Naive thymus-derived CD8-positive, alpha-beta T cell (primary cell): Measurements from ENCODE around the gene YWHAQ. TPM values are rescaled to one million over a fixed set of nuclear protein-coding genes. Genes with fewer than 3 reads are reported as not detected.
A peak's percentile ranks its signal among the peaks of the same experiment; 100 is the strongest.

Source experiments
- ATAC-seq, 2 donors: fragments of 150-1000 bp; cut with Tn5 transposase in 1 of 2; sonication (Bioruptor Pico), chemical (Tn5 transposase) in 1 of 2; 1 replicate in 1 of 2; 2 replicates in 1 of 2; pipeline ENCODE4 v1.10.0; 2021; ENCODE audit warnings: mild to moderate bottlenecking in 2 of 2, moderate library complexity in 2 of 2
- POLR2A ChIA-PET: fragments of 350-600 bp; sonication (Branson Sonifier 250); formaldehyde crosslinking; loops from one replicate; lab custom pipeline; 2021; ENCODE audit warnings: antibody characterized with exemption; lab: Charles Lee
- DNase-seq, 10 donors: peaks; one replicate each; pipeline versions ENCODE4 v3.0.0 to v3.0.0-alpha.2; 2020 to 2022
- H3K27ac Mint-ChIP-seq, 10 donors: one replicate each; pipeline ENCODE4 v1.8.0; 2020 to 2022; ENCODE audit warnings: mild to moderate bottlenecking in 10 of 10, mixed read lengths in 10 of 10, moderate library complexity in 4 of 10, inconsistent platforms in 1 of 10
- H3K27me3 Mint-ChIP-seq, 5 donors: one replicate each; pipeline ENCODE4 v1.8.0; 2021 to 2022; ENCODE audit warnings: mixed read lengths in 5 of 5
- H3K36me3 Mint-ChIP-seq, 3 donors: one replicate each; pipeline ENCODE4 v1.8.0; 2020 to 2022; ENCODE audit warnings: mixed read lengths in 3 of 3, mild to moderate bottlenecking in 2 of 3, inconsistent platforms in 1 of 3
- H3K4me1 Mint-ChIP-seq, 4 donors: one replicate each; pipeline ENCODE4 v1.8.0; 2021 to 2022; ENCODE audit warnings: mixed read lengths in 4 of 4
- H3K4me3 Mint-ChIP-seq, 10 donors: one replicate each; pipeline ENCODE4 v1.8.0; 2020 to 2022; ENCODE audit warnings: mild to moderate bottlenecking in 10 of 10, mixed read lengths in 10 of 10, moderate library complexity in 6 of 10, inconsistent platforms in 1 of 10
- H3K9me3 Mint-ChIP-seq, 9 donors: one replicate each; pipeline ENCODE4 v1.8.0; 2020 to 2022; ENCODE audit warnings: mixed read lengths in 9 of 9, mild to moderate bottlenecking in 3 of 9, inconsistent platforms in 1 of 9, moderate library complexity in 1 of 9
- polyA plus RNA-seq, 3 donors: library from polyadenylated mRNA; unstranded; fragments of 300-500 nt; fragmentation: Illumina TruSeq; gene quantifications; one replicate each; pipeline ENCODE4 v1.2.3, GENCODE V29; 2021
- total RNA-seq, 8 experiments: library from RNA in 2 of 8; stranded (reverse) in 2 of 8; gene quantifications; one replicate each; pipeline ENCODE4 v1.2.3 and lab custom pipeline; 2021 to 2026

The YWHAQ gene
- total and polyA plus RNA-seq, 5 experiments from 2014 or later = 99.2 to 348 (median 195) TPM

DNA sequence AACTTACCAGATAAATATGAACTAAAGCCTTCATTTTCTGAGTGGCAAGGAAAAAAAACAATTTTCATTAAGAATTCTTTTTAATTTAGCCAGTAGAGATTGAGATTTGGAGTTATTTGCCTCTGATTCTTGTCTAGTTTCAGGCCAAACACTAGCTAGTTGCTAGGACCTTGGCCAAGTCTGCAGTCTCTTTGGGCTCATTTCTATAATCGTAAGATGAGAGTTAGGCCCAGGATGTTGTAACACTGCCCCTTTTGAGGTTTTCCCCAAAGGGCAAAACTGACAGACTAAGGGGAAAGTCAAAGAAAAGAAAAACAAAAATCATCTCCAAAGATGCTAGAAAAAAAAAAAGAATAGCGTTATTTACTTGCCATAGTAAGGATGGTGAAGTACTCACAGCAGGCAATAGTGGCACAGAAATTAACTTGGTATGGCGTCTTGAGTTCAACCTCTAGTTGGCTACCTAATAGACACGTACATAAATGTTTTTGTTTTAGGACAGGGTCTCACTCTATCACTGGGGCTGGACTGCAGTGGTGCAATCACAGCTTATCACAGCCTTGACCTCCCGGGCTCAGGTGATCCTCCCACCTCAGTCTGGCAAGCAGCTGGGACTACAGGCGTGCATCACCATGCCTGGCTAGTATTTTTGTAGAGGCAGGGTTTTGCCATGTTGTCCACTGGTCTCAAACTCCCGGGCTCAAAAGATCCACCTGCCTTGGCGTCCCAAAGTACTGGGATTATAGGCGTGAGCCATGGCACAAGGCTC is 52.1 kb downstream of the YWHAQ start:
- peaks cover 0 to 12% (median 5%) of the 10 kb centered on the region in 3 donors for H3K36me3 Mint-ChIP-seq
- POLR2A ChIA-PET = interaction anchor here (0.6 to 0.9 kb wide), 2 partner anchors 17 to 23 kb away, joined by 4 read pairs; partner anchors contain the start of gene ADAM17
- peak overlapping the region in 2 of 10 donors; percentile 41 to 67 for H3K27ac Mint-ChIP-seq

GRCh38 chr2:9574331-9574730 is 56.5 kb downstream of the YWHAQ start:
- Mint-ChIP-seq H3K4me1 (no peaks in the 10 kb centered on the region), H3K27me3 (no peaks in the 10 kb centered on the region), H3K36me3 (no peaks in the 10 kb centered on the region), H3K9me3 (no peaks in the 10 kb centered on the region), H3K27ac (no peak overlapping the region), H3K4me3 (no peak overlapping the region)
- POLR2A ChIA-PET = no interaction called here
- no peak for DNase-seq
- no peak for ATAC-seq

More for the DNA sequence above, 52.1 kb downstream of the YWHAQ start:
- no peak for DNase-seq
- no peaks in the 10 kb centered on the region for H3K27me3 Mint-ChIP-seq
- no peaks in the 10 kb centered on the region for H3K4me1 Mint-ChIP-seq
- ATAC-seq = peak in 1 of 2 donors; percentile 7
- no peaks in the 10 kb centered on the region for H3K9me3 Mint-ChIP-seq
- H3K4me3 Mint-ChIP-seq = no peak overlapping the region

- Mint-ChIP-seq H3K9me3 (no peaks in the 10 kb centered on the region), H3K27ac (no peak overlapping the region), H3K4me3 (no peak overlapping the region), H3K27me3 (no peaks in the 10 kb centered on the region), H3K4me1 (no peaks in the 10 kb centered on the region), H3K36me3 (no peaks in the 10 kb centered on the region)
- POLR2A ChIA-PET = no interaction called here
- DNase-seq = no peak
- ATAC-seq = no peak
Observed at GRCh38 chr2:9573840-9574239, 57.0 kb downstream of the YWHAQ start.

DNA sequence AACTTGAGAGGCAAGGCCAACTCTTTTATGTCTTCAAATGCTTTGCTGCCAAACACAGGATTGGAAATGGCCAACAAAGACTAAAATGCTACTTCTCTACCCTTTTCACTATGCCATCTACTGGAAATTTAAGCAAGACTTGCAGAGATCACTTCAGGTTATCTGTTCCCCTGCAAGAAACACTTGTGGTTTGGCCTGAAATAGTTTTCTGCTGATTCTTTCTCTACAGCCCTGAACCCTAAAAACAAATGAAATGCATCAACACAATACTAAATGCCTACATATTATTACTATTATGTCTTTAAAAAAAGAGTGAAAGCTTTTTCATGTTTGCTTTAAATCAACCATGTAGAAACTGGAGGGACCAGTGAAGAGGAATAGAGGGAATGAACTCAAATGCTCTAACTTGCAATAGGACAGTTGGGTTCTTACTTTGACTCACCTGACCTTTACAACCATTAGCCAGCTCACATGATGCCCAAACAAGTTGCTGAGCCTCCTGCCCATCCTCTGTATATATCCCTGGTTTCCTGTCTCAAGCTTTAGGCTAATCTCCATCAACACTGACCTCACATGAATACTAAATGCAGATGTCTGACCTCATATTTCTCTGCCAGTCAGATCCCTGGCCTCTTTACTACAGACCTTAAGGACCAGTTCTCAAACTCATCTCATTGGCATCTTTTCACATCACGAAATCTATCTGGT is 57.6 kb downstream of the YWHAQ start:
- no peaks in the 10 kb centered on the region for H3K36me3 Mint-ChIP-seq

GRCh38 chr2:9570182-9571060 is 60.4 kb downstream of the YWHAQ start:
- POLR2A ChIA-PET = no interaction called here

More for the DNA sequence above, 57.6 kb downstream of the YWHAQ start:
- POLR2A ChIA-PET = no interaction called here
- DNase-seq (no peak), ATAC-seq (no peak)
- no peak overlapping the region for H3K27ac Mint-ChIP-seq
- H3K4me1 Mint-ChIP-seq = no peaks in the 10 kb centered on the region
- no peak overlapping the region for H3K4me3 Mint-ChIP-seq
- no peaks in the 10 kb centered on the region for H3K9me3 Mint-ChIP-seq
- no peaks in the 10 kb centered on the region for H3K27me3 Mint-ChIP-seq

DNA sequence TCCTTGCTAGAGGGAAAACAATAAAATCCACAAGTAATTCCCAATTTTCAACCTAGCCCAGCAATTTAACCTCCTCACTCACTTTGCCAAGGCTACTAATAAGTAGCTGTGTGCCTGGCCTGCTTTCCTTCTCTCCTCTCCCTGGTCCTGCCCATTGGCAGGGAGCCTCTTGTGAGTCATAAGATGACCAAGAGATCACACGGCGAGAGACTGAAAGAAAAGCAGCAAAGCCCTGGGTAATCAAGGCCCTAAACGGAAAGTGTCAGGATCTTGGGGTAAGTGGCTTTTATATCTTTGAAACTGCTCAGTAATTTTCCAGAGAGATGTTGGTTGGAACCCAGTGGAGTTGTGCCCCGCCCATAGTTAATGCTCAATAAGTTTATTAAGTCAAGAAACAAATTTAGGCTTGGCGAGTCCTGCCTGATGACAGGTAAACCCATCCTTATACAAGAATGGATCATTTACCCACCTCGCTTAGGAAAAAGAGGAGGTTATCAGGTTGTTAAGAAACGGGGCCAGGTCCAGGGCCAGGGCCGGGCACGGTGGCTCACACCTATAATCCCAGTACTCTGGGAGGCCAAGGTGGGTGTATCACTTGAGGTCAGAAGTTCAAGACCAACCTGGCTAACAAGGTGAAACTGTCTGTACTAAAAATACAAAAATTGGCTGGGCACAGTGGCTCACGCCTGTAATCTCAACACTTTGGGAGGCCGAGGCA is 65.2 kb downstream of the YWHAQ start:
- Mint-ChIP-seq H3K27me3 (no peaks in the 10 kb centered on the region), H3K27ac (no peak overlapping the region), H3K4me3 (no peak overlapping the region), H3K4me1 (no peaks in the 10 kb centered on the region), H3K9me3 (peaks cover 0 to 1% (median 0%) of the 10 kb centered on the region in 9 donors), H3K36me3 (no peaks in the 10 kb centered on the region)
- DNase-seq (no peak), ATAC-seq (no peak)
- POLR2A ChIA-PET = interaction anchor here (0.6 to 1.7 kb wide), 2 partner anchors 9 to 503 kb away, joined by 3 to 4 read pairs; no protein-coding TSS in a partner anchor

More at GRCh38 chr2:9570182-9571060, 60.4 kb downstream of the YWHAQ start:
- ATAC-seq (no peak), DNase-seq (no peak)
- Mint-ChIP-seq H3K9me3 (no peaks in the 10 kb centered on the region), H3K27ac (no peak overlapping the region), H3K36me3 (no peaks in the 10 kb centered on the region), H3K4me1 (no peaks in the 10 kb centered on the region), H3K4me3 (no peak overlapping the region), H3K27me3 (no peaks in the 10 kb centered on the region)

DNA sequence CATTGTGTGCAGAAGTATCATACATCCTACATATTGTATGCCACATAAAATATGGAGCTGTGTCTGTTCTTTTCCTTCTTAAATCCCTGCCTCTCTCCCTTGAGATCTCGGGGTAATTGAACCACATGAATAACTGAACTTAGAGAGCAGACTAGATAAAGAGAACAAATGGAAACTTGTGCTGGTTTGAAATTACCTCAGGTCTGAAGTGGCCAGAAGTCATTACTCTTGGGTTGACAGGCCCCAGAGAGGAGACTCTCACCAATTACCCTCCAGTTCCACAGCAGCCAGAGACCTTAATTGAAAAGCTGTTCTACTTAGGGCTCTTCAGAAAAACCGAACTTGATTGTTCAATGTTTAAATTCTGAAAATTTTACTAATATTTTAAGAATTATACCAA is 70.2 kb downstream of the YWHAQ start:
- DNase-seq (no peak), ATAC-seq (no peak)
- peak overlapping the region in 3 of 10 donors; percentile 2 to 43 (median 3) for H3K27ac Mint-ChIP-seq
- H3K27me3 Mint-ChIP-seq = no peaks in the 10 kb centered on the region
- H3K4me1 Mint-ChIP-seq = peaks cover 6 to 16% (median 14%) of the 10 kb centered on the region in 4 donors
- H3K36me3 Mint-ChIP-seq = no peaks in the 10 kb centered on the region
- POLR2A ChIA-PET = no interaction called here
- no peak overlapping the region for H3K4me3 Mint-ChIP-seq
- peaks cover 0 to 1% (median 0%) of the 10 kb centered on the region in 9 donors for H3K9me3 Mint-ChIP-seq

- H3K36me3 Mint-ChIP-seq = no peaks in the 10 kb centered on the region
- peak overlapping the region in 2 of 10 donors; percentile 43 to 77 for H3K4me3 Mint-ChIP-seq
- peak overlapping the region in 4 of 10 donors; percentile 28 to 91 (median 78) for H3K27ac Mint-ChIP-seq
- ATAC-seq = no peak
- H3K4me1 Mint-ChIP-seq = peaks cover 17 to 30% (median 28%) of the 10 kb centered on the region in 4 donors
- no peak for DNase-seq
- peaks cover 0 to 1% (median 0%) of the 10 kb centered on the region in 9 donors for H3K9me3 Mint-ChIP-seq
- no peaks in the 10 kb centered on the region for H3K27me3 Mint-ChIP-seq
- POLR2A ChIA-PET = interaction anchor here (0.6 to 1.0 kb wide), 3 partner anchors 72 to 96 kb away, joined by 3 to 6 read pairs (median 4); partner anchors contain the start of gene YWHAQ
Observed at GRCh38 chr2:9558948-9559381, 71.8 kb downstream of the YWHAQ start.

DNA sequence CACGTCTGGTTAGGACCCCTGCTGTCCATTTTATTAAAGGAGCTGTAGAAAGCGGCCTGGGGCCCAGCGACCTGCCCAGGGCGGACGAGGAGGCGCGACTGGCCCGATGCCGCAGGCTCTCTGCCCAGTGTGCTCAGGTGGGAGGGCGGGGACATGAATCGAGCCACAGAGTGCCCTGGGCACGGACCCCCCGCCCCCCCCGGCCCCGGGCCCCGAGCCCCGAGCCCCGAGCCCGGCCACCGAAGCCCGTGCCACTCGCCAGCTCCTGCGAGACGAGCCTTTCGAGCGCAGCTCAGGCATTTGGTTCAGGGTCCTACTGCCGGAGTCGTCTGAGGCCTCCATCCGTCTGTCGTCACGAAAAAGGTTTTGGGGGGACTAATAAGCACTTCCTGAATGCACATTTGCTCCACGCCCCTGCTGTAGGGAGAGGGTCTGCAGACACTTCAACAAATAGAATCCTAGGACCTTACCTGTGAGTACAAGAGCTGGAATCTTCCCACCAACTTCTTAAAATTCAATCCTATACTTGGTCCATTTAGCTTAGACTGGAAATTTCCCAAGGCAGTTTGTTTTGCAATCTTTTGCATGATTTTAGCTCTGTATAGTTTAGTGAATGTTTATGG is 74.6 kb downstream of the YWHAQ start:
- peak in 8 of 10 donors; percentile 6 to 44 (median 21) for DNase-seq
- Mint-ChIP-seq H3K9me3 (no peaks in the 10 kb centered on the region), H3K27ac (peak overlapping the region; percentile 93 to 98 (median 96)), H3K4me3 (peak overlapping the region; percentile 94 to 99 (median 96)), H3K27me3 (no peaks in the 10 kb centered on the region), H3K36me3 (no peaks in the 10 kb centered on the region), H3K4me1 (peaks cover 24 to 58% (median 53%) of the 10 kb centered on the region in 4 donors)
- POLR2A ChIA-PET = interaction anchor here (0.5 to 3.2 kb wide), 17 partner anchors 9 to 287 kb away, joined by 3 to 39 read pairs (median 4); partner anchors contain the start of genes CPSF3, IAH1, ITGB1BP1 and TAF1B
- ATAC-seq = peak in 1 of 2 donors; percentile 22

GRCh38 chr2:9555297-9556120 is 75.3 kb downstream of the YWHAQ start, which contains the start of gene ADAM17:
Gene ADAM17, minus strand, starts transcription at chr2:9555830. Its CDS starts 225 bp downstream, at chr2:9555605.
- no peaks in the 10 kb centered on the region for H3K27me3 Mint-ChIP-seq
- H3K4me3 Mint-ChIP-seq = peak within 1 kb of the TSS; percentile 94 to 99 (median 96)
- no peaks in the 10 kb centered on the region for H3K36me3 Mint-ChIP-seq
- H3K4me1 Mint-ChIP-seq = peaks cover 26 to 63% (median 56%) of the 10 kb centered on the region in 4 donors
- ATAC-seq (peak; percentile 89 to 93), DNase-seq (peak; percentile 68 to 86 (median 80))
- no peaks in the 10 kb centered on the region for H3K9me3 Mint-ChIP-seq
- H3K27ac Mint-ChIP-seq = peak within 1 kb of the TSS; percentile 93 to 98 (median 96)
- POLR2A ChIA-PET = interaction anchor here (0.5 to 3.2 kb wide), 18 partner anchors 9 to 287 kb away, joined by 3 to 39 read pairs (median 4); partner anchors contain the start of genes CPSF3, IAH1, ITGB1BP1 and TAF1B
